Measurements from ENCODE around the gene YES1. TPM values are rescaled to one million over a fixed set of nuclear protein-coding genes. Genes with fewer than 3 reads are reported as not detected.

The YES1 gene
- total RNA-seq, 2 experiments from 2014 or later: 12.1 to 12.5 TPM

GRCh38 chr18:723541-724080, 88.4 kb downstream of the YES1 start:
- no peak for DNase-seq
- Mint-ChIP-seq H3K9me3 (ENCODE audit: low read depth) (no peaks in the 10 kb centered on the region), H3K36me3 (peaks cover 11% of the 10 kb centered on the region), H3K4me1 (no peaks in the 10 kb centered on the region), H3K27ac (no peak overlapping the region), H3K27me3 (no peaks in the 10 kb centered on the region), H3K4me3 (no peak overlapping the region)
- ATAC-seq: no peak
- CTCF ChIA-PET: no interaction called here

DNA sequence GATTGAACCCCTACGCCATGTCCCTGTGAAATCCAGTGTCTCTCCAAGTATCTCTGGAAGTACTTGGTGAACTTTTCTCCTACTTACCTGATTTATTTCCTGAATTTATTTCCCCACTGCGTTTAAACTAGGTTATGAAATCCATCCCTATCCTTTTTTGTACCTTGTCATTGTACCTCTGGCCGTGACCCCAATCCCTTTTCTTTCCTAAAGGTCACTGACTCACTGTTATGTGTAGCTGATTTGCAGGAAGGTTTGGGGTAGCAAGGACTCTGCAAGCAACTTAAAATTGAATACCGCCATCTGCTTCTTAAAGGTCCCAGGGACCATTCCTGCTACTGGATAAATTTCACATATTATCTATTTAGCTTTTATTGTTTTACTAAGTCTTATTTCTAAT, 95.0 kb downstream of the YES1 start:
- Mint-ChIP-seq H3K27ac (no peak overlapping the region), H3K27me3 (no peaks in the 10 kb centered on the region), H3K4me3 (no peak overlapping the region), H3K9me3 (ENCODE audit: low read depth) (no peaks in the 10 kb centered on the region), H3K36me3 (peaks cover 7% of the 10 kb centered on the region), H3K4me1 (peaks cover 34% of the 10 kb centered on the region)
- CTCF ChIA-PET: interaction anchor here (0.6 to 6.1 kb wide), 4 partner anchors 23 to 123 kb away, joined by 3 to 43 read pairs (median 9); no protein-coding TSS in a partner anchor
- ATAC-seq (no peak), DNase-seq (no peak)

DNA sequence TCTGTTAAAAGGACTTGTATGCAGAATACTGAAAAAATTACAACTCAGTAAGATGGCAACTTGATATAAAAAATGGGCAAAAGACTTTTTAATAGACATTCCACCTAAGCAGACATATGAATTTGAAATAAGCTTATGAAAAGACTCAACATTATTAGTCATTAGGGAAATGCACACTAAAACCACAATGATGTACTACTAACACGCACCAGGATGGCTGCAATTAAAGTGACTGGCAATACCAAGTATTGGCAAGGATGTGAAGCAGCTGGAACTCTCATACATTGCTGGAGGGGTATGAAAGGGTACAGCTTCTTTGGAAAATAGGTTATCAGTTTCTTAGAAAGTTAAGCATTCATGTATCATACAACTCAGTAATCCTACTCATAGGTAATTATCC, 96.4 kb downstream of the YES1 start:
- peaks cover 41% of the 10 kb centered on the region for H3K4me1 Mint-ChIP-seq
- DNase-seq (peak; percentile 49), ATAC-seq (no peak)
- H3K36me3 Mint-ChIP-seq: peaks cover 12% of the 10 kb centered on the region
- H3K27ac Mint-ChIP-seq: no peak overlapping the region
- no peaks in the 10 kb centered on the region for H3K9me3 Mint-ChIP-seq (ENCODE audit: low read depth)
- H3K27me3 Mint-ChIP-seq: no peaks in the 10 kb centered on the region
- CTCF ChIA-PET: interaction anchor here (1.1 to 6.1 kb wide), 6 partner anchors 9 to 124 kb away, joined by 3 to 46 read pairs (median 18); no protein-coding TSS in a partner anchor
- H3K4me3 Mint-ChIP-seq: no peak overlapping the region

- peak overlapping the region; percentile 63 for H3K27ac Mint-ChIP-seq
- H3K4me3 Mint-ChIP-seq: peak overlapping the region; percentile 85
- H3K36me3 Mint-ChIP-seq: peaks cover 23% of the 10 kb centered on the region
- CTCF ChIA-PET: interaction anchor here (0.8 to 6.1 kb wide), 31 partner anchors 8 to 249 kb away, joined by 3 to 46 read pairs (median 4); partner anchors contain the start of gene TYMS
- DNase-seq (no peak), ATAC-seq (no peak)
- H3K4me1 Mint-ChIP-seq: peaks cover 58% of the 10 kb centered on the region
- no peaks in the 10 kb centered on the region for H3K9me3 Mint-ChIP-seq (ENCODE audit: low read depth)
- H3K27me3 Mint-ChIP-seq: no peaks in the 10 kb centered on the region
Observed at GRCh38 chr18:713135-713490, 98.9 kb downstream of the YES1 start.

GRCh38 chr18:712401-713134, 99.5 kb downstream of the YES1 start, which contains the start of gene ENOSF1:
TSS of gene ENOSF1 (minus strand) at chr18:712630. CDS start at chr18:712587, 43 bp downstream.
- Mint-ChIP-seq H3K27ac (peak within 1 kb of the TSS; percentile 87), H3K4me1 (peaks cover 58% of the 10 kb centered on the region), H3K4me3 (peak within 1 kb of the TSS; percentile 85), H3K9me3 (ENCODE audit: low read depth) (no peaks in the 10 kb centered on the region), H3K27me3 (no peaks in the 10 kb centered on the region), H3K36me3 (peaks cover 26% of the 10 kb centered on the region)
- CTCF ChIA-PET: interaction anchor here (0.5 to 6.1 kb wide), 35 partner anchors 8 to 249 kb away, joined by 3 to 46 read pairs (median 4); partner anchors contain the start of gene TYMS
- DNase-seq (peak; percentile 91), ATAC-seq (peak; percentile 90)

DNA sequence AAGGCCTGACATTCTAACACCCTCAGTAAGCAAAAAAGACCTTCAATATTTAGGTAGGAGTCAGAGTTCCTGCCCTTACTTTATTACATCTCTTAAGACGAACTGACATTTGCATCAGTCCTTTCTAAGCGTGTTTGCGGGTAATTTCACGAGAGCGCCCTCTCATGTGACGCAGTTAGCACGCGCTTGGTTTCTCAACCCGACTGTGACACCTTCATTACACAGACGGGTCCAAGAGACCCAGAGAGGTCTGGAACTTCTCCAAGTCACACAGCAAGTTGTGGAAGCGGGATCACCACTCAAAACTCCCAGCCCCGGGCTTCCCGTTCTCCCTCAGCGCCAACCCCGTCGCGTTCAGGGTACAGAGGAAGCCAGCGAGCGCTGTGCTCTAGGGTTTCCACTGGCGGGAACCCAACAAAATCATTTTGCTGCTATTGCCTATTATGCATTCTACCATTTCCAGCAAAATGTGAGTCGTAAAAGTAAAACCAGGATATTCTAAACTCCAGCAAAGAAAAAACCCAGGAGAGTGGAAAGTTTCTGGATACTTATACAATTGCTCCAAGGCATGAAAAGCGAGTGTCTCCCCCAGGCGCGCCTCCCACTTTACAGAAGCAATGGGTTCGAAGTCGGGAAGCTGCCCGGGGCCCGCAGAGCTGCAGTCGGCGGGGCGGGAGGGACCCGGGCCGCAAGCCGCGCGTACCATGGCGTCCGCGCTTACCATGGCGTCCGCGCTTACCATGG, 100.2 kb downstream of the YES1 start:
- CTCF ChIA-PET: interaction anchor here (0.5 to 6.1 kb wide), 30 partner anchors 9 to 250 kb away, joined by 3 to 46 read pairs (median 4); partner anchors contain the start of gene TYMS
- peaks cover 55% of the 10 kb centered on the region for H3K4me1 Mint-ChIP-seq
- H3K36me3 Mint-ChIP-seq: peaks cover 23% of the 10 kb centered on the region
- H3K4me3 Mint-ChIP-seq: peak overlapping the region; percentile 85
- ATAC-seq (peak; percentile 60), DNase-seq (peak; percentile 87)
- peak overlapping the region; percentile 87 for H3K27ac Mint-ChIP-seq
- H3K27me3 Mint-ChIP-seq: no peaks in the 10 kb centered on the region
- no peaks in the 10 kb centered on the region for H3K9me3 Mint-ChIP-seq (ENCODE audit: low read depth)

DNA sequence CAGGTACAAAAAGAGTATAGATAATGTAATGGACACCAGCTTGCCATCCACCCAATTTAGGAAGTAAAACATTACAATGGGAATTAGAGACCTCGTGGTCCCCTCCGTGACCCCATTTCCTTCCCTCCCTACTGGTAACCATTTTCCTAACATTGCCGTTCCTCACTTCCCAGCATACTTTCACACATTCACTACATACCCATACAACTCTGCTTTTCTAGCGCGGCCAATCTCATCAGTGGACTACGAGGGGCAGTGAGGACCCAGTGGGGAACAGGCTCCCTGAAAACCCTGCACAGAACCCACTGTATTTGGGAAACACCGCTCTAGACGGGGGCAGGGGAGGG, 100.8 kb downstream of the YES1 start:
- Mint-ChIP-seq H3K4me1 (peaks cover 52% of the 10 kb centered on the region), H3K4me3 (peak overlapping the region; percentile 85), H3K36me3 (peaks cover 24% of the 10 kb centered on the region), H3K27me3 (no peaks in the 10 kb centered on the region), H3K9me3 (ENCODE audit: low read depth) (no peaks in the 10 kb centered on the region), H3K27ac (peak overlapping the region; percentile 87)
- CTCF ChIA-PET: interaction anchor here (0.7 to 1.2 kb wide), 5 partner anchors 25 to 129 kb away, joined by 3 to 4 read pairs (median 3); no protein-coding TSS in a partner anchor
- DNase-seq (no peak), ATAC-seq (peak; percentile 9)

DNA sequence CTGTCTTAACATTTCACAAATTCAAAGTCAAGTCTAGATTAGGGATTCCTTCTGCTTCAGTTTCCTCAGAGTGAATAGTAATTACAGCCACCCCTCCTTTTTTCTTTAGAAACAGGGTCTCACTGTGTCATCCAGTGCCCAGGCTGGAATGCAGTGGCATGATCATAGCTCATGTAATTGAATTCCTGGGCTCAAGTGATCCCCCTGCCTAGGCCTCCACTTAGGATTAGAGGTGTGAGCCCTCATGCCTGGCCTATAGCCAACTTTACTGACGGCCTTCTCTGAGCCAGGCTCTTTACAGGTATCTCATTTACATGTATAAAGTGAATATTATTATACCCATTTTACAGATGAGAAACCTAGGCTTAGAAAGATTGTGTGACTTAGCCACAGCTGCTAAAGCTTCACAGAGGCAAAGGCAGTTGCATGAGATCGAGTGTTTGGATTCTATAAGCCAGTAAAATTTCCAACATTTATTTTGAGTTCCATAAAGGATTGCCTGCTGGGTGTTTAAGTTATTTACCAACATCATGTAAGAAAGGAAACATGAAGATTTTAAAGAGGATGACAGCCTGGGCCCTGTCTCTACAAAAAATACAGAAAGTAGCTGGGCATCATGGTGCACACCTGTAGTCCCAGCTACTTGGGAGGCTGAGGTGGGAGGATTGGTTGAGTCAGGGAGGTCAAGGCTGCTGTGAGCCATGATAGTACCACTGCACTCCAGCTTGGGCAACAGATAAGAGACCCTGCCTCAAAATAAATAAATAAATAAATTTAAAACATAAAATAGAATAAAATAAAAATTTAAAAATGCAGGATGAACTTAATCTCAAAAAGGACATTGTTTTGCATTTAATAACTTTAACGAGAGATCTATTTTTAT, 101.4 kb downstream of the YES1 start:
- CTCF ChIA-PET: interaction anchor here (0.7 to 1.6 kb wide), 6 partner anchors 11 to 130 kb away, joined by 3 to 5 read pairs (median 3); no protein-coding TSS in a partner anchor
- peaks cover 27% of the 10 kb centered on the region for H3K36me3 Mint-ChIP-seq
- DNase-seq (no peak), ATAC-seq (no peak)
- H3K27ac Mint-ChIP-seq: peak overlapping the region; percentile 87
- H3K27me3 Mint-ChIP-seq: no peaks in the 10 kb centered on the region
- peak overlapping the region; percentile 85 for H3K4me3 Mint-ChIP-seq
- peaks cover 50% of the 10 kb centered on the region for H3K4me1 Mint-ChIP-seq
- no peaks in the 10 kb centered on the region for H3K9me3 Mint-ChIP-seq (ENCODE audit: low read depth)

DNA sequence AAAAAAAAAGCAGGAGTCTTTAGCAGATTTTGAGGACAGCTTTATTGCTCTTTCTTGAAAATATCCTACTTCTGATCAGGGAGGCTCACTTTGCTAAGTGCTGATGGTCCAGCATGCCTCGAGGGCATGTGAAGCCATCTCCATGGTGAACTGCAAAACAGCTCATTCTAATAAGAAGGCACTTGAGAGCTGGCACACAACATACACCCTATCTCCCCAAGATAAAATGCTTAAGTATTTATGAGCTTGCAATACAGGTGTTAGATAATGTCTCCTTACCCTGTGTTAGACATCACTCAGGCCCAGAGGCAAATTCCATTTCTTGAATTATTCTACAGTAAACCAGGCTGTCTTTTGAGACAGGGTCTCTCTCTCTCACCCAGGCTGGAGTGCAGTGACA, 102.3 kb downstream of the YES1 start:
- CTCF ChIA-PET: interaction anchor here (0.8 to 1.6 kb wide), 4 partner anchors 10 to 121 kb away, joined by 3 to 5 read pairs (median 3); no protein-coding TSS in a partner anchor
- no peak for DNase-seq
- no peak for ATAC-seq
- Mint-ChIP-seq H3K36me3 (peaks cover 36% of the 10 kb centered on the region), H3K4me1 (peaks cover 44% of the 10 kb centered on the region), H3K27me3 (no peaks in the 10 kb centered on the region), H3K27ac (no peak overlapping the region), H3K4me3 (peak overlapping the region; percentile 15), H3K9me3 (ENCODE audit: low read depth) (no peaks in the 10 kb centered on the region)

DNA sequence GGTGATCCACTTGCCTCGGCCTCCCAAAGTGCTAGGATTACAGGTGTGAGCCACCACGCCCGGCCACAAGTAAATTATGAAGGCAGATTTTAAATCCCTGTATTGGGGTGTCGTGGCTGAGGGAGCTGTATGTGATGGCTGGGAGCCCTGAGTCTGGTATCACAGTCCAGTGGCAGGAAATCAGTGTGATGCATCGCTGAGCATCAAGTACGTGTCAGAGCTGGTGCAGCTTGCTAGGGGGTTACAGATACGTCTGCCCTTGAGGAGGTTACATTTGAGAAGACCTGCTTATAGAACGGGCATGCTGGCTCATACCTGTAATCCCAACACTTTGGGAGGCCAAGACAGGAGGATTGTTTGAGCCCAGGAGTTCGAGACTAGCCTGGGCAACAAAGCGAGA, 103.9 kb downstream of the YES1 start:
- no peak overlapping the region for H3K27ac Mint-ChIP-seq
- H3K9me3 Mint-ChIP-seq (ENCODE audit: low read depth): no peaks in the 10 kb centered on the region
- H3K4me3 Mint-ChIP-seq: no peak overlapping the region
- CTCF ChIA-PET: interaction anchor here (1.5 to 1.6 kb wide), 4 partner anchors 11 to 123 kb away, joined by 3 to 7 read pairs (median 6); no protein-coding TSS in a partner anchor
- ATAC-seq: no peak
- H3K36me3 Mint-ChIP-seq: peaks cover 39% of the 10 kb centered on the region
- no peaks in the 10 kb centered on the region for H3K27me3 Mint-ChIP-seq
- H3K4me1 Mint-ChIP-seq: peaks cover 43% of the 10 kb centered on the region
- no peak for DNase-seq

DNA sequence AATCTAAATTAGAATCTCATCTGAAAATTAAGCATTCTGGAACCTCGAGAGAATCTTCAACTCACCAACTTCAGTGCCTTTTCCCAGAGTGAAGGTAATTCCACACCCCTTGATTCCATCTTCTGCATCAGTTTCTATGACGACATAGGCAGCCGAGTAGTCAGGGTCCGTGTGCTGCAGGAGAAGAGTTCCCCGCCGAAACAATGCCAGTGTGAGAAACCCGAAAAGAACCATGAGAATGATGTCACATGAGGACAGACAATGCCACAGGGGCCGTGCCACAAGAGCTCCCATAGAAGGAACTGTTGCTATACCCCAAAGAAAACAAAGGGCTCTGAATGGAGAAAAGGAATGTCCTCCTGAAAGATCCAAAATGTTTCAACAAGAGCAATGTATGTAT, 105.6 kb downstream of the YES1 start:
- Mint-ChIP-seq H3K9me3 (ENCODE audit: low read depth) (no peaks in the 10 kb centered on the region), H3K4me3 (no peak overlapping the region), H3K4me1 (peaks cover 41% of the 10 kb centered on the region), H3K36me3 (peaks cover 39% of the 10 kb centered on the region), H3K27ac (no peak overlapping the region), H3K27me3 (no peaks in the 10 kb centered on the region)
- no peak for DNase-seq
- no peak for ATAC-seq
- CTCF ChIA-PET: interaction anchor here (1.1 kb wide), 1 partner anchor 133 kb away, joined by 4 read pairs; no protein-coding TSS in a partner anchor

- H3K27ac Mint-ChIP-seq: peak overlapping the region; percentile 60
- CTCF ChIA-PET: interaction anchor here (1.1 to 2.2 kb wide), 3 partner anchors 9 to 128 kb away, joined by 3 to 6 read pairs (median 4); partner anchors contain the start of gene ENOSF1
- H3K36me3 Mint-ChIP-seq: peaks cover 35% of the 10 kb centered on the region
- no peaks in the 10 kb centered on the region for H3K9me3 Mint-ChIP-seq (ENCODE audit: low read depth)
- no peaks in the 10 kb centered on the region for H3K27me3 Mint-ChIP-seq
- no peak overlapping the region for H3K4me3 Mint-ChIP-seq
- ATAC-seq (no peak), DNase-seq (no peak)
- peaks cover 18% of the 10 kb centered on the region for H3K4me1 Mint-ChIP-seq
Observed at GRCh38 chr18:703213-703967, 108.7 kb downstream of the YES1 start.
